Measurements from ENCODE around the gene ELP5.

ELP5 gene

DNA sequence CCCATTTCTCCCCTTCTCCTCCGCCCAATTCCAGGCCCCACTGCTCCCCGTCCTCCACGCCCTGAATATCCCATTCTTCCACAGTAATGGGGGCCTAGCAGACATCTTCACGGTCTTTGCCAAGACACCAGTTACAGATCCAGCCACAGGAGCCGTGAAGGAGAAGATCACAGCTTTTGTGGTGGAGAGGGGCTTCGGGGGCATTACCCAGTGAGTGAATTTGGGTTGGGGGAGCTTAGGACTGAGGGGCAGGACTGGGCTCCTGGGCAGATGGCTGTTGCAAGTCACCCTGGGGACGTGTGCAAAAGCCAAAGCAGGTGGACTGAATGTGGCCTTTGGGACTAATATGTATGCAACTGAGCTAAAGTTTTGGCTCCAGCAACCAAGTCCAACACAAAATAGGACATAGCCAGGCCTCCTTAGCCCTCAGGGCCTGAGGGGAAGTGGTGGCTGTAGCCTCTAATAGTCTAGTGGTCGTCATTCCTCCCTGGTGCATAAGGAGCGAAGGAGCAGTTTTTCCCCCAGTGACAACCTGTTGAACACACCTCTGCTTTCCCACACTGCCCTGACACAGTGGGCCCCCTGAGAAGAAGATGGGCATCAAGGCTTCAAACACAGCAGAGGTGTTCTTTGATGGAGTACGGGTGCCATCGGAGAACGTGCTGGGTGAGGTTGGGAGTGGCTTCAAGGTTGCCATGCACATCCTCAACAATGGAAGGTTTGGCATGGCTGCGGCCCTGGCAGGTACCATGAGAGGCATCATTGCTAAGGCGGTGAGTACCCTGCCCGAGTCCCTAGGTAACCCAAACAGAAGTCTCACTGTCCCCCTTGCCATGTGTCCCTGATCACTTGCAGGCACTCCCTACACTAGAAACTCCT lies 29.7 kb upstream of the ELP5 start:
- DNase-seq (ENCODE audit: low spot score): no peak
- TF ChIP-seq, protein P1, sequence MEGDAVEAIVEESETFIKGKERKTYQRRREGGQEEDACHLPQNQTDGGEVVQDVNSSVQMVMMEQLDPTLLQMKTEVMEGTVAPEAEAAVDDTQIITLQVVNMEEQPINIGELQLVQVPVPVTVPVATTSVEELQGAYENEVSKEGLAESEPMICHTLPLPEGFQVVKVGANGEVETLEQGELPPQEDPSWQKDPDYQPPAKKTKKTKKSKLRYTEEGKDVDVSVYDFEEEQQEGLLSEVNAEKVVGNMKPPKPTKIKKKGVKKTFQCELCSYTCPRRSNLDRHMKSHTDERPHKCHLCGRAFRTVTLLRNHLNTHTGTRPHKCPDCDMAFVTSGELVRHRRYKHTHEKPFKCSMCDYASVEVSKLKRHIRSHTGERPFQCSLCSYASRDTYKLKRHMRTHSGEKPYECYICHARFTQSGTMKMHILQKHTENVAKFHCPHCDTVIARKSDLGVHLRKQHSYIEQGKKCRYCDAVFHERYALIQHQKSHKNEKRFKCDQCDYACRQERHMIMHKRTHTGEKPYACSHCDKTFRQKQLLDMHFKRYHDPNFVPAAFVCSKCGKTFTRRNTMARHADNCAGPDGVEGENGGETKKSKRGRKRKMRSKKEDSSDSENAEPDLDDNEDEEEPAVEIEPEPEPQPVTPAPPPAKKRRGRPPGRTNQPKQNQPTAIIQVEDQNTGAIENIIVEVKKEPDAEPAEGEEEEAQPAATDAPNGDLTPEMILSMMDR (IDR thresholded peaks at IDR 0.05; ENCODE audit: borderline replicate concordance, control extremely low read depth, extremely low read depth, insufficient read depth, missing control alignments): no peak
- in situ Hi-C loops (cut with MboI; ENCODE audit: low sequenced_read_pairs, unreplicated experiment): no loop called here

DNA sequence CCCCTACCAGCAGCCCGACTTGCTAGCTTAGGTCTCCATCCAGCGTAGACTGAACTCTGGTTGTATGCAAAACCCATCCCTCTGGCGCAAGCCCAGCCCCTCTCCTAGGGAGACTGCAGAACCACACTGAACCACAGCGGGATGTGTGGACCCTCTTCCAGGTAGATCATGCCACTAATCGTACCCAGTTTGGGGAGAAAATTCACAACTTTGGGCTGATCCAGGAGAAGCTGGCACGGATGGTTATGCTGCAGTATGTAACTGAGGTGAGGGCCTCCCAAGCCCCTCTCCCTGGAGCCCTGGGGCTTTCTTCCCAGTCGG lies 29.1 kb upstream of the ELP5 start:
- in situ Hi-C loops (cut with MboI; ENCODE audit: low sequenced_read_pairs, unreplicated experiment): no loop called here
- no peak for DNase-seq (ENCODE audit: low spot score)
- TF ChIP-seq, protein P1 (IDR thresholded peaks at IDR 0.05; ENCODE audit: borderline replicate concordance, control extremely low read depth, extremely low read depth, insufficient read depth, missing control alignments): no peak

DNA sequence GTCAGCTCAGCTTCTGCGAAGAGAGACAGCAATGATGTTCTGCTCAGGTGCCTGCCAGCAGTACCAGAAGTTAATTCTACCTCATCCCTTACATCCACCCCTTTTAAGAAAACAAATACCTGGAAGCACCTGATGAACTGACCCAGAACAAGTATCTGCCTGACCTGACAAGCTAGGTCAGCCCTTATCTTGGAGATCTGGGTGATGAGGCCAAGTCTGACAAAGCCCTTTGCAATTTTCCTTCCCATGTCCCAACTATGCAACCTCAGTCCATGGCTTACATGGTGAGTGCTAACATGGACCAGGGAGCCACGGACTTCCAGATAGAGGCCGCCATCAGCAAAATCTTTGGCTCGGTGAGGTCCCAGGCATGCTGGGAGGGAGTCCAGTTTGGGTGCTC lies 28.6 kb upstream of the ELP5 start:
- in situ Hi-C loops (cut with MboI; ENCODE audit: low sequenced_read_pairs, unreplicated experiment): no loop called here
- TF ChIP-seq, protein P1 (IDR thresholded peaks at IDR 0.05; ENCODE audit: borderline replicate concordance, control extremely low read depth, extremely low read depth, insufficient read depth, missing control alignments): no peak
- DNase-seq (ENCODE audit: low spot score): no peak

- no peak for DNase-seq (ENCODE audit: low spot score)
- in situ Hi-C loops (cut with MboI; ENCODE audit: low sequenced_read_pairs, unreplicated experiment): no loop called here
- TF ChIP-seq, protein P1 (IDR thresholded peaks at IDR 0.05; ENCODE audit: borderline replicate concordance, control extremely low read depth, extremely low read depth, insufficient read depth, missing control alignments): no peak
Observed at GRCh38 chr17:7224110-7224509, 27.9 kb upstream of the ELP5 start.

GRCh38 chr17:7224661-7225111 lies 27.3 kb upstream of the ELP5 start:
- DNase-seq (ENCODE audit: low spot score): no peak
- in situ Hi-C loops (cut with MboI; ENCODE audit: low sequenced_read_pairs, unreplicated experiment): no loop called here
- TF ChIP-seq, protein P1 (IDR thresholded peaks at IDR 0.05; ENCODE audit: borderline replicate concordance, control extremely low read depth, extremely low read depth, insufficient read depth, missing control alignments): no peak

DNA sequence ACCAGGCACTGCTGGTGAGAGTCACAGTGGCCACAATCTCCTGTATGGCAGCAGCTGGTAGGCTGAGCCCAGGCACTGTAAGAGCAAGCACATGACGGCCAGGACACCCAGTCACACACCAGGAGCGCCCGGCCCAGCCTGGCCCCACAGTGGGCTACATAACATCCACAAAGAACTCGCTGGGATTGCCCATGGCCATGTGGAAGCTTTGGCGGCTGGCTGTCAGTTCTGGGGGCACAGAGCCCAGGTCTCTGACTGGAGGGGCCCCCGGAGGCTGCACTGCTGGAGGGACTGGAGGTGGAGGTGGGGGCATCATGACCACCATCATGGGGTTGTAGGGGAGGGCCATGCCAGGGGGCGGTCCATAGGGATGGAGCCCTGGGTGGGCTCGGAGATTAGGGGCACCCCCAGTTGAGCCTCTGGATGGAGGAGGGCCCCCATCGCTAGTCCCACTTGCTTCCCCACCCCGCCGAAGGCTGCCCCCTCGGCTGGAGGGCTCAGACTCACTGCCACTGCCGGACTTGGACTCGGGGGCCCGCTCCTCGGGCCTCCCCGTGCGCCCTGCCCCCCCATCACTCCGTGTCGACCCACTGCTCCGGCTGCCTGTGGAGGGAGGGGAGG lies 26.2 kb upstream of the ELP5 start:
- in situ Hi-C loops (cut with MboI; ENCODE audit: low sequenced_read_pairs, unreplicated experiment): no loop called here
- DNase-seq (ENCODE audit: low spot score): no peak
- TF ChIP-seq, protein P1 (IDR thresholded peaks at IDR 0.05; ENCODE audit: borderline replicate concordance, control extremely low read depth, extremely low read depth, insufficient read depth, missing control alignments): no peak

Data from GM13976 (cell line).